HG03558 (cell line): ENCODE measurements around the gene ARHGAP22.
"Not testable (repeated sequence)": the region's sequence is repeated elsewhere in the genome, so short reads cannot be mapped to it uniquely, and the experiment has no call there.

ENCODE experiments used
- ATAC-seq: cut with Tn5 transposase; IDR thresholded peaks from one replicate; pipeline ENCODE4 v1.9.1; 2021; ENCODE audit warnings: moderate number of reproducible peaks; ENCODE audit not compliant: unreplicated experiment; ENCODE audit errors: extremely low read depth

Gene ARHGAP22

GRCh38 chr10:48445932-48446331, 158.9 kb downstream of the ARHGAP22 start:
- no peak for ATAC-seq

GRCh38 chr10:48444861-48445841, 159.7 kb downstream of the ARHGAP22 start:
- ATAC-seq = no peak

- ATAC-seq = no peak
These were observed 160.6 kb downstream of the ARHGAP22 start for GRCh38 chr10:48444266-48444665.

- ATAC-seq = no peak
These were observed 162.1 kb downstream of the ARHGAP22 start for GRCh38 chr10:48442809-48443177.

- no peak for ATAC-seq
These were observed 162.6 kb downstream of the ARHGAP22 start for GRCh38 chr10:48442090-48442808.

GRCh38 chr10:48440771-48441170, 164.1 kb downstream of the ARHGAP22 start:
- no peak for ATAC-seq

- no peak for ATAC-seq
These were observed 165.3 kb downstream of the ARHGAP22 start for GRCh38 chr10:48439581-48440041.

GRCh38 chr10:48439031-48439430, 165.8 kb downstream of the ARHGAP22 start:
- ATAC-seq = no peak

GRCh38 chr10:48437546-48437945, 167.3 kb downstream of the ARHGAP22 start:
- no peak for ATAC-seq

- ATAC-seq = no peak
These were observed 173.0 kb downstream of the ARHGAP22 start for GRCh38 chr10:48431871-48432270.

- ATAC-seq = no peak
These were observed 174.4 kb downstream of the ARHGAP22 start for GRCh38 chr10:48430402-48430993.

GRCh38 chr10:48429309-48429708, 175.6 kb downstream of the ARHGAP22 start:
- no peak for ATAC-seq

GRCh38 chr10:48428896-48429295, 176.0 kb downstream of the ARHGAP22 start:
- ATAC-seq = no peak

GRCh38 chr10:48423884-48424283, 181.0 kb downstream of the ARHGAP22 start:
- ATAC-seq = no peak

GRCh38 chr10:48421862-48422261, 183.0 kb downstream of the ARHGAP22 start:
- ATAC-seq = not testable (repeated sequence)

- no peak for ATAC-seq
These were observed 185.2 kb downstream of the ARHGAP22 start for GRCh38 chr10:48419714-48420113.

- ATAC-seq = no peak
These were observed 186.6 kb downstream of the ARHGAP22 start for GRCh38 chr10:48418189-48418788.

GRCh38 chr10:48417374-48417773, 187.5 kb downstream of the ARHGAP22 start:
- no peak for ATAC-seq

- ATAC-seq = no peak
These were observed 188.2 kb downstream of the ARHGAP22 start for GRCh38 chr10:48416584-48417232.

- no peak for ATAC-seq
These were observed 190.1 kb downstream of the ARHGAP22 start for GRCh38 chr10:48414778-48415177.
